H1 (cell line): ENCODE measurements around the gene EXOSC7. TPM values are rescaled to one million over a fixed set of nuclear protein-coding genes. Genes with fewer than 3 reads are reported as not detected.

Source experiments
- CTCF ChIA-PET: fragments of 300-600 bp; sonication (Branson Sonifier 250); formaldehyde crosslinking; loops from one replicate; lab custom pipeline; 2021; ENCODE audit not compliant: partially characterized antibody; lab: Charles Lee
- POLR2A ChIA-PET: fragments of 300-600 bp; sonication (Branson Sonifier 250); formaldehyde crosslinking; loops from one replicate; lab custom pipeline; 2021; ENCODE audit warnings: inconsistent platforms; ENCODE audit not compliant: partially characterized antibody; lab: Charles Lee
- DNase-seq, 2 experiments: peaks; one replicate each; pipeline versions ENCODE4 v3.0.0 to v3.0.0-alpha.2; 2010 to 2022; ENCODE audit warnings: low spot score in 2 of 2, low read depth in 1 of 2, mixed read lengths in 1 of 2
- FAIRE-seq: peaks from 2 replicates; lab custom pipeline; 2011; peaks lifted over from hg19 to GRCh38; lab: Jason Lieb, UNC
- H2AFZ ChIP-seq: 2 replicates; pipeline ENCODE4 v1.8.1; 2012; ENCODE audit warnings: low read length, inconsistent platforms
- H2AK5ac ChIP-seq: 2 replicates; pipeline ENCODE4 v1.6.1; 2013; ENCODE audit warnings: low read depth, low read length
- H2BK120ac ChIP-seq: replicated peaks from 2 replicates; pipeline ENCODE3; 2013; ENCODE audit warnings: low read depth, low read length, inconsistent platforms
- H2BK12ac ChIP-seq: 2 replicates; pipeline ENCODE4 v1.6.1; 2013; ENCODE audit warnings: low read depth, low read length
- H2BK15ac ChIP-seq: 2 replicates; pipeline ENCODE4 v1.6.1; 2013; ENCODE audit warnings: low read length
- H2BK20ac ChIP-seq: 2 replicates; pipeline ENCODE4 v1.6.1; 2013; ENCODE audit warnings: low read length
- H2BK5ac ChIP-seq: 2 replicates; pipeline ENCODE4 v1.6.1; 2013; ENCODE audit warnings: low read depth, low read length
- H3K14ac ChIP-seq: 2 replicates; pipeline ENCODE4 v1.6.1; 2013; ENCODE audit warnings: inconsistent platforms; ENCODE audit not compliant: insufficient read length
- H3K18ac ChIP-seq: 2 replicates; pipeline ENCODE4 v1.6.1; 2013; ENCODE audit warnings: low read length; ENCODE audit errors: extremely low read depth
- H3K23ac ChIP-seq: 2 replicates; pipeline ENCODE4 v1.6.1; 2013; ENCODE audit warnings: inconsistent platforms; ENCODE audit not compliant: insufficient read length
- H3K23me2 ChIP-seq: 2 replicates; pipeline ENCODE4 v1.6.1; 2013; ENCODE audit warnings: low read depth, low read length
- H3K27ac ChIP-seq: 2 replicates; pipeline ENCODE4 v1.6.1; 2011; ENCODE audit warnings: low read depth, low read length, inconsistent platforms
- H3K27me3 ChIP-seq, 4 experiments: replicated peaks in 1 of 4; 1 replicate in 1 of 4; 2 replicates in 3 of 4; pipeline versions ENCODE4 v1.6.1 to v1.8.1; 2011 to 2013; ENCODE audit warnings: low read length in 3 of 4, mild to moderate bottlenecking in 3 of 4, inconsistent platforms in 2 of 4, mixed read lengths in 2 of 4, moderate library complexity in 1 of 4; ENCODE audit not compliant: control insufficient read depth in 3 of 4, insufficient read depth in 3 of 4; ENCODE audit errors: extremely low read depth in 1 of 4
- H3K36me3 ChIP-seq, 4 experiments: 2 replicates each; pipeline versions ENCODE4 v1.6.1 to v1.8.1; 2011 to 2013; ENCODE audit warnings: mild to moderate bottlenecking in 4 of 4, low read length in 3 of 4, moderate library complexity in 2 of 4, control low read depth in 1 of 4, inconsistent platforms in 1 of 4; ENCODE audit not compliant: insufficient read depth in 4 of 4, control insufficient read depth in 2 of 4
- H3K4ac ChIP-seq: replicated peaks from 2 replicates; pipeline ENCODE3; 2013; ENCODE audit warnings: low read length, low read depth, mixed read lengths, inconsistent platforms; ENCODE audit not compliant: insufficient read length
- H3K4me1 ChIP-seq, 4 experiments: replicated peaks in 1 of 4; 1 replicate in 1 of 4; 2 replicates in 3 of 4; pipeline versions ENCODE4 v1.6.1 to v1.8.1; 2011 to 2013; ENCODE audit warnings: low read length in 3 of 4, inconsistent platforms in 2 of 4, mixed read lengths in 1 of 4; ENCODE audit not compliant: insufficient read depth in 4 of 4, control insufficient read depth in 3 of 4
- H3K4me2 ChIP-seq, 2 experiments: 2 replicates each; pipeline versions ENCODE4 v1.6.1 to v1.8.1; 2011 to 2013; ENCODE audit warnings: low read depth in 2 of 2, low read length in 2 of 2, control low read depth in 1 of 2, inconsistent platforms in 1 of 2, mild to moderate bottlenecking in 1 of 2; ENCODE audit not compliant: insufficient read depth in 1 of 2
- H3K4me3 ChIP-seq, 4 experiments: fragments of 200-600, 300-600 bp in 1 of 4; sonication (generic), shearing (Covaris generic), sonication (Bioruptor Twin) in 1 of 4; 2 replicates each; pipeline versions ENCODE4 v1.5.1 to v1.8.1; 2011 to 2016; ENCODE audit warnings: low read length in 4 of 4, low read depth in 3 of 4, control low read depth in 2 of 4, inconsistent platforms in 2 of 4, mild to moderate bottlenecking in 2 of 4, mixed read lengths in 1 of 4, moderate library complexity in 1 of 4; ENCODE audit not compliant: insufficient read depth in 2 of 4; ENCODE audit errors: extremely low read depth in 1 of 4
- H3K56ac ChIP-seq: replicated peaks from 2 replicates; pipeline ENCODE3; 2013; ENCODE audit warnings: low read depth, mild to moderate bottlenecking, mixed read lengths, low read length, inconsistent platforms; ENCODE audit not compliant: insufficient read length
- H3K79me1 ChIP-seq: 2 replicates; pipeline ENCODE4 v1.6.1; 2013; ENCODE audit warnings: low read depth, low read length, control low read depth
- H3K79me2 ChIP-seq, 2 experiments: 2 replicates each; pipeline versions ENCODE4 v1.6.1 to v1.8.1; 2012 to 2013; ENCODE audit warnings: low read length in 2 of 2, mild to moderate bottlenecking in 2 of 2, inconsistent platforms in 1 of 2; ENCODE audit not compliant: insufficient read depth in 2 of 2, control insufficient read depth in 1 of 2
- H3K9ac ChIP-seq, 4 experiments: replicated peaks in 1 of 4; 1 replicate in 1 of 4; 2 replicates in 3 of 4; pipeline versions ENCODE4 v1.6.1 to v1.8.1; 2011 to 2013; ENCODE audit warnings: low read depth in 3 of 4, low read length in 3 of 4, control low read depth in 2 of 4, mild to moderate bottlenecking in 2 of 4, moderate library complexity in 2 of 4, inconsistent platforms in 1 of 4; ENCODE audit errors: extremely low read depth in 1 of 4
- H3K9me3 ChIP-seq, 2 experiments: 2 replicates each; pipeline versions ENCODE4 v1.6.1 to v1.8.1; 2012 to 2013; ENCODE audit warnings: mild to moderate bottlenecking in 2 of 2, moderate library complexity in 2 of 2, control low read depth in 1 of 2, inconsistent platforms in 1 of 2, low read depth in 1 of 2, low read length in 1 of 2, mixed read lengths in 1 of 2; ENCODE audit not compliant: insufficient read depth in 2 of 2
- H4K20me1 ChIP-seq, 2 experiments: replicated peaks in 1 of 2; 2 replicates each; pipeline versions ENCODE3 to v1.8.1; 2011 to 2013; ENCODE audit warnings: inconsistent platforms in 2 of 2, low read length in 2 of 2, mild to moderate bottlenecking in 1 of 2; ENCODE audit not compliant: insufficient read depth in 2 of 2, control insufficient read depth in 1 of 2
- H4K5ac ChIP-seq: 2 replicates; pipeline ENCODE4 v1.6.1; 2013; ENCODE audit warnings: low read length, low read depth, mixed read lengths, inconsistent platforms; ENCODE audit not compliant: insufficient read length
- H4K8ac ChIP-seq: 2 replicates; pipeline ENCODE4 v1.8.0; 2013; ENCODE audit warnings: mild to moderate bottlenecking, moderate library complexity, low read length, inconsistent platforms; ENCODE audit not compliant: insufficient read depth; ENCODE audit errors: extremely low read depth
- H4K91ac ChIP-seq: replicated peaks from 2 replicates; pipeline ENCODE3; 2013; ENCODE audit warnings: low read length, mixed read lengths, inconsistent platforms; ENCODE audit not compliant: insufficient read length
- FOSL1 ChIP-seq: IDR thresholded peaks from 2 replicates; pipeline ENCODE4 v1.6.1; 2011; ENCODE audit warnings: mild to moderate bottlenecking, low read depth, low read length, moderate library complexity; ENCODE audit not compliant: insufficient read depth
- SIN3A ChIP-seq, 2 experiments: IDR thresholded peaks in 1 of 2; conservative IDR thresholded peaks in 1 of 2; 2 replicates each; pipeline ENCODE4 v1.6.1; 2011 to 2012; ENCODE audit warnings: low read length in 2 of 2, improper control_type of control experiment in 1 of 2, low read depth in 1 of 2, mild to moderate bottlenecking in 1 of 2
- TAF7 ChIP-seq: optimal IDR thresholded peaks from 2 replicates; pipeline ENCODE3; 2011; ENCODE audit warnings: low read depth, mild to moderate bottlenecking, inconsistent platforms, low read length, moderate library complexity, borderline replicate concordance
- WGBS, 2 experiments: shearing (Covaris generic) in 1 of 2; methylation state at CpG; one replicate each; pipeline versions ENCODE4 v1.1.6 to v1.1.7; 2013 to 2015; ENCODE audit warnings: low lambda C conversion rate in 2 of 2, mixed read lengths in 2 of 2, inconsistent platforms in 1 of 2, low coverage in 1 of 2, missing lambda C conversion rate in 1 of 2; ENCODE audit not compliant: insufficient replicate concordance in 2 of 2, insufficient coverage in 1 of 2, insufficient read length in 1 of 2; ENCODE audit errors: extremely low coverage in 1 of 2, missing lambda C conversion rate in 1 of 2; 5-methylcytosine and 5-hydroxymethylcytosine counted together
- polyA plus RNA-seq, 7 experiments: library from polyadenylated mRNA; depleted of rRNA in 3 of 7; stranded (reverse) in 5 of 7; unstranded in 2 of 7; fragments of >200 nt in 5 of 7; fragments of 200-250 nt in 2 of 7; gene quantifications; 1 replicate in 5 of 7; 2 replicates in 1 of 7; 4 replicates in 1 of 7; pipeline versions ENCODE4 v1.2.1 to v1.2.3, GENCODE V29; 2011 to 2013; ENCODE audit warnings: missing spikeins in 2 of 7, mixed read lengths in 2 of 7
- total RNA-seq: library from RNA; stranded (reverse); fragmentation: NEBNext Ultra II Directional; extraction: Animal tissue kit (Norgen Biotek cat#: 25700); gene quantifications from 2 replicates; pipeline ENCODE4 v1.2.1, GENCODE V29; 2021

Gene EXOSC7
- total and polyA plus RNA-seq, 2 of the 8 experiments (the other 6 are each of a cell fraction or from before 2014, with no cell fraction given): 92.7 to 94.5 TPM

DNA sequence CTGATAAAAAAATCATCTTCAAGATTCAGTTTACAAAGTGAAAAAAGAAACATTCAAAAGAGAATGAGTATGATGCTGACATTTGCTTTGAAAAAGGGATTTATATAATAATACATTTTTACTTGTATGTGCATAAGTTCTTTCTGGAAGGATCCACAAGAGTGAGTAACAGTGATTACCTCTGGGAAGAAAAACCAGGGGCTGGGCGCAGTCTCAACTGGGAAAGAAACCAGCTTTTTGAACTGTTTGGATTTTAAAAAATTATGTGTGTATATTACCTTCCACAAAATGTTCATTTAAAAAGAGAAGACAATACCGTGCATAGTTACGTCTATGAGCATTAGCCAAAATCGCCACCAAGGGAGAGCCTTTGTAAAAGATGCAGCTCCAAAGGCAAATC, 51.4 kb downstream of the EXOSC7 start:
- no peak overlapping the region for H2BK5ac ChIP-seq
- no peak overlapping the region for H3K9ac ChIP-seq
- H3K4me1 ChIP-seq: no peaks in the 10 kb centered on the region; a peak in 4 of 7 replicates
- peaks cover 0 to 2% (median 0%) of the 10 kb centered on the region in 4 experiments; a peak in 3 of 7 replicates for H3K27me3 ChIP-seq
- no peak for DNase-seq
- H2BK12ac ChIP-seq: no peak overlapping the region
- H3K79me2 ChIP-seq: no peaks in the 10 kb centered on the region
- H3K27ac ChIP-seq: no peak overlapping the region
- no peaks in the 10 kb centered on the region for H4K20me1 ChIP-seq
- no peak overlapping the region for H3K4ac ChIP-seq
- POLR2A ChIA-PET: interaction anchor here (2.0 kb wide), 1 partner anchor 11 kb away, joined by 13 read pairs; no protein-coding TSS in a partner anchor
- TF ChIP-seq SIN3A (conservative IDR thresholded peaks at IDR 0.05 in 1 of 2, IDR thresholded peaks at IDR 0.05 in 1 of 2; ENCODE audit: low read depth in 1 of 2, low read length in 2 of 2): no peak
- no peak for TF ChIP-seq FOSL1
- no peak for TF ChIP-seq TAF7
- no peak overlapping the region for H2BK15ac ChIP-seq
- H2AFZ ChIP-seq: no peak overlapping the region
- H3K36me3 ChIP-seq: no peaks in the 10 kb centered on the region
- H2BK120ac ChIP-seq: no peak overlapping the region
- no peak overlapping the region for H3K18ac ChIP-seq
- FAIRE-seq: no peak
- no peak overlapping the region for H2BK20ac ChIP-seq
- no peaks in the 10 kb centered on the region for H3K9me3 ChIP-seq
- no peak overlapping the region for H2AK5ac ChIP-seq
- H3K23ac ChIP-seq: no peak overlapping the region
- no peak overlapping the region for H4K8ac ChIP-seq
- H3K14ac ChIP-seq: no peak overlapping the region
- 95% methylated on average over 4 of the region's 4 CpGs; no CpG with 5 or more reads in 1 of the 2 experiments for WGBS, 2 experiments
- no peak overlapping the region for H3K4me2 ChIP-seq
- no peaks in the 10 kb centered on the region for H3K23me2 ChIP-seq
- H3K4me3 ChIP-seq: no peak overlapping the region
- H4K91ac ChIP-seq: no peak overlapping the region
- H3K56ac ChIP-seq: no peak overlapping the region
- CTCF ChIA-PET: interaction anchor here (0.6 to 3.1 kb wide), 4 partner anchors 10 to 480 kb away, joined by 4 to 15 read pairs (median 6); no protein-coding TSS in a partner anchor
- no peaks in the 10 kb centered on the region for H3K79me1 ChIP-seq
- no peak overlapping the region for H4K5ac ChIP-seq
